ENCODE results near the gene NOMO2.
"Not testable (repeated sequence)": the region's sequence is repeated elsewhere in the genome, so short reads cannot be mapped to it uniquely, and the experiment has no call there.

- TF ChIP-seq CTCF (conservative IDR thresholded peaks at IDR 0.05); EZH2 (IDR thresholded peaks at IDR 0.05; ENCODE audit: low read depth): not testable (repeated sequence)
These were observed 9.5 kb upstream of the NOMO2 start for GRCh38 chr16:18571307-18571850.
